Activated naive CD8-positive, alpha-beta T cell treated with anti-CD3 and anti-CD28 coated beads, Interleukin-2, amount 50 U/mL, for 16 hours (primary cell): ENCODE measurements around the gene SLC25A3.
"Not testable (repeated sequence)": the region's sequence is repeated elsewhere in the genome, so short reads cannot be mapped to it uniquely, and the experiment has no call there.

Experiments used
- DNase-seq: peaks from one replicate; pipeline ENCODE4 v3.0.0-alpha.2; 2020; ENCODE audit warnings: low read depth, low spot score

SLC25A3 gene

DNA sequence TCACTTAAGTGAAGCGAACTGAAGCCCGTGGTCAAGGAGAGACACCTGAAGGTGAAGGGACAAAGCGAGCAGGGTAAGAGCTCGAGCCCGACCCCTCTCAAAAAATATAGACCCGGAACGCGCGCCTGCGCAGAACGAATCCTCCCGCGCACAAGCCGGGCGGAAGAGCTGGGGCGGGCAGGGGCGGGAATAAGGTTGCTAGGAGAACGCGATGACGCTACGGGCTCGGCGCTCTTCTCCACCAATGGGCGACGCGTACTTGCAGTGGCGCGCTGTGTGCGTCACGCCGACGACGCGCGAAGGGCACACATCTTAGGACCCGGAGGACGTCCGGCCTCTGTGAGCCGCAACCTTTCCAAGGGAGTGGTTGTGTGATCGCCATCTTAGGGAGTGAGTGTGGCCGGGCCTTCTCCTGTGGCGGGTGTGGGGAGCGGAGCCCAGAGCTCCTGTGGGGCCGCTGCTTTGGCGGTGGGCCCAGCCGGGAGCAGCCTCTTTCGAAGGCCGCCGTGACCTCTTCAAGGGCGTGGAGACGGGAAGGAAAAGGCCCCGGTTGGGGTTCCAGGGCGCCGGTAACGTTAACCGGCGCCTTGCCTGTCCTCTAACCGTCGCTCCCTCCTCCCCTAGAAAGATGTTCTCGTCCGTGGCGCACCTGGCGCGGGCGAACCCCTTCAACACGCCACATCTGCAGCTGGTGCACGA is at the start of gene SLC25A3:
Gene SLC25A3 (plus strand): TSS at position 336 of the 699 bp plus-strand sequence. CDS start 293 bp downstream, at position 629.
- DNase-seq: peak; percentile 81

DNA sequence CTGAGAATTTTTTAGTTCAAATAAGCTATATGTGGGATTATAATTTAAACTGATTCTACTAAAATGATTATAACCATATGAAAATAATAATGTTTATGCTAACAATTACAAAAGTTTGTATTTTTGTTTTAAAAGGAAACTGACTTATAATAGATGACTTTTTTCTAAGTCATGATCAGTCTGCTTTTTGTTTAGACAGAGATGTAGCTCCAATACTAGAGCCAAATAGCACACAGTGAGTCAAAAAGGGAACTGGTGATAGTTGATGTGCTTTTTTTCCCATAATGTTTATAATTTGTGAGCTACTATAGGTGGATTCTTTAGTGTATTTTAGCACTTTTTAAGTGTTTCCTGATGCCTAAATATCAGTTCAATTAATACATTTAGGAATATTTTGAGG is 49.8 kb upstream of the SLC25A3 start:
- DNase-seq: no peak

DNA sequence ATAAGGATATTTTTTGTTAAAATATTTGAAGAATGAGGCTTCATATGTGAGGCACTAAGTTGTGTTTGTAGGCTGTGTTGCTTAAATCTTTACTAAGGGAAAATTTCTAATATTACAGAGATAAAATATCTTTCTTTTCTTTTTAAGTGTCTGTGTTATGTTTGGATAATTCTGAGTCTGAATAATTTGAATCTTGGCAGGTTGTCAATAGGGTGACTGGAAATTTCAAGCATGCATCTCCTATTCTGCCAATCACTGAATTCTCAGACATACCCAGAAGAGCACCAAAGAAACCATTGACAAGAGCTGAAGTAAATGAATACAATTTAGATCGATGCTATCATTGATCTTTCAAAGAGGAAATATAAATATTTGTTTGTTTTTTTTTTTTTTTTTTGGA is 48.7 kb upstream of the SLC25A3 start:
- DNase-seq: no peak

DNA sequence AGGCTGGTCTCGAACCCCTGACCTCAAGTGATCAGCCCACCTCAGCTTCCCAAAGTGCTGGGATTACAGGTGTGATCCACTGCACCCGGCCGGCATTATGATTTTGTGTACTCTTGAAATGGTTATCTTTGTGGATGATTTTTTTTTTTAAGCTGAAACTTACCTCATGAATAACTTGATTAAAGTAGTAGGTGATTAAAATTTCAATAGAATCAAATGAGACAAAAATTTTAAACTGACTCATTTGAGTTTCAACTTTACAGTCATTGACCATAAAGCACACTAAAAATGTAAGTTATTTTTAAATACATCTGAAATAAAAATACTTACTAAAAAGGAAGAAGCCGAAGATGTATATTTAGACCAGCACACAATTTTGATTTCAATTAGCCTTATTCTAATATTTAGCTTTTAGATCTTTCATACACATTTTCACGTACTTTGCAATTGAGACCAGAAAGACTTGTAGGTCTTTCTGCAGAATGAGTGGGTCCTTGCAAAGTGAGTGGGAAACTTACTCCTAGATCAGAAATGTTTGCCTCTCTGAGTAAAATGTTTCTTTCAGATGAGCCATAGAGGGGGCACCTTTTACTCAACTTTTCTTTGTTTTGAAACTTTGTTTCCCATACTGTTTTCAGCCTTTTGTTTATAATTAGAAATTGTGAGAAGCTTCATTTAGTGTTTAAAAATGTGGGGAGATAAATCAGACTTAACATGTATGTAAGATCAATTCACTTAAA is 43.9 kb upstream of the SLC25A3 start:
- DNase-seq: no peak

DNA sequence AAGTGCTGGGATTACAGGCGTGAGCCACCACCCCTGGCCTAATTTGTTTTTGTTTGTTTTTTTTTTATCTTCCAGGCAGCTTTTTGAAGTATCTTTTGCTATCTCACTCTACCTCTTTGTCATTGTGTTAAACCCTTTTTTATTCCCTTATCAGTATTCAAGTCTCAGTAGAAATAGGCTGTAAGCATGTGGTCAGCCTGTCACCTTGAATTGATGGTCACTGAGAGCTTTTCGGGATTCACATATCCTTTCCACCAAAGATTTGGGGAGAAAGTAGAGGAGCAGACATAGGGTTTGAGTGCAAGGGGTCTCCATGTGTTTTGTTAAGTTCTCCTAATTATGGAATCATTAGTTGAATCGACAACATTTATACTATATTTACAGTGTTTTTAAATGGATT is 41.7 kb upstream of the SLC25A3 start:
- no peak for DNase-seq

DNA sequence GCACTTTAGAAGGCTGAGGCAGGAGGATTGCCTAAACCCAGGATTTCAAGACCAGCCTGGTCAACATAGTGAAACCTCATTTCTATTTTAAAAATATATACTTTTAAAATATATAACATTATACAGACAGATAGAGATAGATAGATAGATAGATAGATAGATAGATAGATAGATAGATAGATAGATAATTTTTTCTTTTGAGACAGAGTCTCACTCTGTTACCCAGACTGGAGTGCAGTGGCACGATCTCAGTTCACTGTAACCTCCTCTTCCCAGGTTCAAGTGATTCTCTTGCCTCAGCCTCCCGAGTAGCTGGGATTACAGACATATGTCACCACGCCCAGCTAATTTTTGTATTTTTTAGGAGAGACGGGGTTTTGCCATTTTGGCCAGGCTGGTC is 35.4 kb upstream of the SLC25A3 start:
- not testable (repeated sequence) for DNase-seq

DNA sequence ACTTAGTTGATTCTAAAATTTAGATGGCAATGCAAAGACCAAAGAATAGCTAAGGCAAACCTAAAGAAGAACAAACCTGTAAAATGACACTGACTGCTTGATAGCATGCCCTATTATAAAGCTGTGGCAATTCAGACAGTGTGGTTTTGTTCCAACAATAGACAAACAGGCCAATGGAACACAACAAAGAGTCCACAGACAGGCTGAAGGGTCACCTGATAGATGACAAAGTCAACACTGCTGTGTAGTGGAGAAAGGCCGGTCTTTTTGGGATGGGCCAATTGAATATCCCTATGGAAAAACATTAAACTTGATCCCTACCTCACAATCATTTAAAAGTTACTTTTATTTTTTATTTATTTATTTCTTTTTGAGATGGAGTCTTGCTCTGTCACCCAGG is 33.8 kb upstream of the SLC25A3 start:
- DNase-seq: no peak

DNA sequence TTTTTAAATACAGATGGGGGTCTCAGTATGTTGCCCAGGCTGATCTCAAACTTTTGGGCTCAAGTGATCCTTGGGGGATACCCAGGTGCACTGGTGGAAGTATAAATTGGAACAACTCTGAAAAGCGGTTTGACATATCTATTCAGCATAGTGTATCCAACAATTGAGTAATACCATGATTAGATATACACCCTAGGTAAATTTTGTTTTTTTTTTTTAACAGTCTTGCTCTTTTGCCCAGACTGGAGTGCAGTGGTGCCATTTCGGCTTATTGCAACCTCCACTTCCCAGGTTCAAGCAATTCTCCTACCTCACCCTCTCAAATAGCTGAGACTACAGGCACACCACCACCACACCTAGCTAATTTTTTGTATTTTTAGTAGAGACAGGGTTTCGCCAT is 31.6 kb upstream of the SLC25A3 start:
- DNase-seq: no peak

DNA sequence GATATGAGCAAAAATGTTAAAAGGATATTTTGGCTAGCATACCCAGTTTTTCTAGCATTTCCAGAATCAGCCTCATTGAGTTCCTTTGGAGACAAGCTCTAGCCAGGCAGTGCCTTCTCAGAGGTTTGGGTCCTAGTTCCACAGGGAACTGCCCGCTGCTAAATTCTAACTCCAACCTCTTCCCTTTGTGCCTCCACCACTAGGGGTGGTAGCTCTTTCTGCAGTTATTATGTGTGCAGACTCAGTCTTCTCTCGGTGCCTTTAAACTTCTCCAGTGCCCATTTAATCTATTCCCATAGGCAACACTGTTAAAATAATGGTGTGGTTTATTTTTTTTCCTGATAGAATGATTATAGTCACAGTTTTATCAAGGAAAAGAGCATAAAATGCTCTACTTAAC is 21.5 kb upstream of the SLC25A3 start:
- DNase-seq: no peak

DNA sequence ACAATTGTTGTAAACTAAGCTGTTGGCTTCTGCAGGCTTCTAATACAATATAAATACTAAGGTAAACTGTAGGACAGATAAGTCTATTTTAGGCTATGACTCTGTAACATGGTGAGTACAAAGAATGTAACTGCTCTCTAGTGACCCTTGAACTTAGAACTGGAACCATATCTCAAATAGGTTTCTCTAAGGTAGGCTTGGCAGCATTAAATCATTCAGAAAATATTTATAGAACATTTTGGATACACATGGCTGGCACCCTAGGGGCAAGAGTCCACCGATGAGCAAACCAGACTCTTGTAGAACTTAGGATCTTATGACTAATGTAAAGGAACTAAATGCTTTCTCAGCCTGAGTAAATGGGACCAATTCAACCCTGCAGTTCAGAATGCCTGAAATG is 19.4 kb upstream of the SLC25A3 start:
- no peak for DNase-seq

DNA sequence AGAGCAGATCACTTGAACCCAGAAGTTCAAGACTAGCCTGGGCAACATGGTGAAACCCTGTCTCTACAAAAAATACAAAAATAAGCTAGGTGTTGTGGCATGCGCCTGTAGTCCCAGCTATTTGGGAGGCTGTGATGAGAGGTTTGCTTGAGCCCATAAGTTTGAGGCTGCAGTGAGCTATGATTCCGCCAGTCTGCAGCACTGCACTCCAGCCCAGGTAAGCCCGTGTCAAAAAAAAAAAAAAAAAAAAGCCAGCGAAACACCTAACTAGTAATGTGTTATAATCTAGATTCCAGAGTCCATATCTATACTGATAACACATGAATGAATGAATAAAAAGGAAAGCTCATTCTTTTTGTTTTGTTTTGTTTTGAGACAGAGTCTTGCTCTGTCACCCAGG is 18.5 kb upstream of the SLC25A3 start:
- no peak for DNase-seq

DNA sequence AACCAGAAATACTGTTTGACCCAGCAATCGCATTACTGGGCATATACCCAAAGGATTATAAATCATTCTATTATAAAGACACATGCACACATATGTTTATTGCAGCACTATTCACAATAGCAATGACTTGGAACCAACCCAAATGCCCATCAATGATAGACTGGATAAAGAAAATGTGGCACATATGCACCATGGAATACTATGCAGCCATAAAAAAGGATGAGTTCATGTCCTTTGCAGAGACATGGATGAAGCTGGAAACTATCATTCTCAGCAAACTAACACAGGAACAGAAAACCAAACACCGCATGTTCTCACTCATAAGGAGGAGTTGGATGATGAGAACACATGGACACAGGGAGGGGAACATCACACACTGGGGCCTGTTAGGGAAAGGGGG is 16.7 kb upstream of the SLC25A3 start:
- not testable (repeated sequence) for DNase-seq

DNA sequence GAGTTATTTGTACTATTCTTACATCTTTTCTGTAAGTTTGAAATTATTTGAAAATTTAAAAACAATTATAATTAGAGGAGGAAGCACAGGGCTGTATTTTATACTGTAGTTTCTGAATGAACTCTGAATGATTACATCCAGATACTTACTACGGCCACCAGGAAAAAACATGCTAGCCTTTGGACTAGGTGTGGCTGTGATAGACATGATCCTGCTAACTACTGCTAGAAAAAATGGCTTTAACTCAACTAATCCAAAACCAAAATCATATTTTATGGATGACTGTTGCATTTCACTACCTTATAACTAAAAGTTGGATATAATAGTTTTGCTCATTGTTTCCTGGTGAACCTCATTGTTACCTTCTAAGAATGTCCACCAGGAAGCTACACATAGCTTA is 15.1 kb upstream of the SLC25A3 start:
- no peak for DNase-seq

DNA sequence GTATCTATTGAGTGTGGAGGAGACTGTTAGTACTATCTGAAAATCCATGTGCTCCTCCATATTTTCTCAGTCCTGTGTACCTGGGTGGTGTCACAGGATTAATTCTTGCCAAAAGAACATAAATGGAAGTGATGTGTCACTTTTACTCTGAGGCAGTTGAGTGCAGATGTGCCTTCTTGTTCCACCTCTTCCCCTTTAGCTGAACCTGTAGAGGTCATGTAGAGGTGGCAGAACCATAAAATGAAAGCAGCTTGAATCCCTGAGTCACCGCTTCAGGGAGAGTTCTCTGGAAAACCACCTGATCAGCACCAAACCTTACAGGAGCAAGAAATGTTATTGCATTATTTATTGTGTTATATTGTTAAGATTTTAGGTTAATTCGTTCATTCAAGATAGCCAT is 14.7 kb upstream of the SLC25A3 start:
- DNase-seq: no peak

DNA sequence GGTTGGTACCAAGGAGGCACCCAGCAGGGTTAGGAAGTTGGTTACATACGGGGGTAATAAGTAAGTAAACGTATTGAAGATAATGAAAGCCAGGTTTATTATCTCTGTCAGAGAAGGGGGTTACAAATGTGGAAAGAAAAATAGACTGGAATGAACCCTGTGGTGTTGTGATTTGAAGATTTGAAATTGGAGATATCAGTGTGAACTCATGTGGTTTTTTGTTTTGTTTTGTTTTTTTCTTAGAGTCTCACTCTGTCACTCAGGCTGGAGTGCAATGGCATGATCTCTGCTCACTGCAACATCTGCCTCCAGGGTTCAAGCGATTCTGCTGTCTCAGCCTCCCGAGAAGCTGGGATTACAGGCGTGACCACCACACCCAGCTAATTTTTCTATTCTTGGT is 14.1 kb upstream of the SLC25A3 start:
- no peak for DNase-seq

DNA sequence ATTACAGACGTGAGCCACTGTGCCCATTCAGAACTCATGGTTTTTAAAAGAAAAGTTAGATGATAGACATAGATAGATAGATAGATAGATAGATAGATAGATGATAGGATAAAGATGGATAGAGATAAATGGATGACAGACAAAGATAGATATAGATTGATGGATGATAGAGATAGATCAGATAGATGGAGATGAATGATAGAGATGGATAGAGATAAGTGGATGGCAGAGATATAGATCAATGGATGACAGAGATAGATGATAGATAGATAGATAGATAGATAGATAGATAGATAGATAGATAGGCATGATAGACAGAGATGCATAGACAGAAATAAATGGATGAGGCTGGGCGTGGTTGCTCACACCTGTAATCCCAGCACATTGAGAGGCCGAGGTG is 13.7 kb upstream of the SLC25A3 start:
- DNase-seq: no peak

DNA sequence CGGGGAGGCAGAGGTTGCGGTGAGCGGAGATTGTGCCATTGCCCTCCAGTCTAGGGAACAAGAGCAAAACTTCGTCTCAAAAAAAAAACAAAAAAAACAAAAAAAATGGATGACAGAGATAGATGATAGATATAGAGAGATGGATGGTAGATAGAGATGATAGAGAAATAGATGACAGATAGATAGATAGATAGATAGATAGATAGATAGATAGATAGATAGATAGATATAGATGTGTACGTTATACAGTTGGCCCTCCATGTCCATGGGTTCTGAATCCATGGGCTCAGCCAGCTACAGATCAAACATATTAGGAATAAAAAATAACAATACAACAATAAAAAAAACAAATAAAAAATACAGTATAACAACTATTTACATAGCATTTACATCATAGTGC is 12.8 kb upstream of the SLC25A3 start:
- DNase-seq: no peak

DNA sequence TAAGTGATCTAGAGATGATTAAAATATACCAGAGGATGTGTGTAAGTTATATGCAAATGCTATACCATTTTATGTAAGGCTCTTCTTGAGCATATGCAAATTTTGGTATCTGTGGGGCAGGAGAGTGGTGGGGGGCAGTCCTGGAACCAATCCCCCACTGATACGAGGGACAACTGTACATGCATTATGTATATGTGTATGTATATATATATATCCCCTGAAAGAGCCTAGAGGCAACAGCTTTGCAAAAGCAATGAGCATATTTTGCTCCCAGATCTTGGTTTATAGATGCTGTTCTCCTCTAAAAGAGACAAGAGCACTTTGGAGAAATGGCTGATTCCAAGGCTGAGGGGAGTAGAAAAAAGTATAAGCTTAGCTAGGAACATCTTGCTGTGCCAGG is 12.4 kb upstream of the SLC25A3 start:
- DNase-seq: no peak

DNA sequence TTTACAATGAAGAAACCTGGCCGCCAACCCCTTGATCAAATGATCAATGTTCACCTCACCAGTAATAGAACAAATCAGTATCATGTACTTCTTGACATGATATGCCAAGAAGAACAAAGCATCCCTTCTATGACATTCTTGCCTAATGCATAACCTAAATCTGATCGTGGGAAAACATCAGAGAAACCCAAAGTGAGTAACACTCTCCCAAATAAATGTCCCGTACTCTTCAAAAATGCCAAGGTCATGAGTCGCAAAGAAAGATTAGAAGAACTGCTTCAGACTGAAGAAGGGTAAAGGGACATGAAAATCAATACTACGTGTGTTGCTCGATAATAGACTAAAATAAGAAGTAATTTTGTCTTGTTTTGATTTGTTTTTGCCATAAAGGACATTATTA is 11.4 kb upstream of the SLC25A3 start:
- no peak for DNase-seq

DNA sequence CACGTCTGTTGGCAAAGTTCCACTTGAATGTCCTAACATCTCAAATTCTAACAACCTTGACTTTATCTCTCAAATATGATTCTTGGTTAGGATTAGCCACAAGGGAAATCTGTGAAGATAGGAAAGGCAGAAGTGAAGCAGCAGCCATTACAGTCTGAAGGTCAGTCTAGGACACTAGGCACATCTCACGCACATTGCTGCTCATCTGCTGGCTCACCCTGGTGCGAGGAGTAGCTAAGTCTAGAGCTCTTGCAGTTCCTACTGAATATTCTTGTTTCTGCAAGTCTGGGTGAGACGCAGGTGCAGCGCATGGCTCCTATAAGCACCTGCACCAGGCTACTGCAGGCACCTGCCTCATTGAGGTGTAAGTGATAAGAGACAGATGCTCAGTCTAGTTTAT is 6.4 kb upstream of the SLC25A3 start:
- no peak for DNase-seq

DNA sequence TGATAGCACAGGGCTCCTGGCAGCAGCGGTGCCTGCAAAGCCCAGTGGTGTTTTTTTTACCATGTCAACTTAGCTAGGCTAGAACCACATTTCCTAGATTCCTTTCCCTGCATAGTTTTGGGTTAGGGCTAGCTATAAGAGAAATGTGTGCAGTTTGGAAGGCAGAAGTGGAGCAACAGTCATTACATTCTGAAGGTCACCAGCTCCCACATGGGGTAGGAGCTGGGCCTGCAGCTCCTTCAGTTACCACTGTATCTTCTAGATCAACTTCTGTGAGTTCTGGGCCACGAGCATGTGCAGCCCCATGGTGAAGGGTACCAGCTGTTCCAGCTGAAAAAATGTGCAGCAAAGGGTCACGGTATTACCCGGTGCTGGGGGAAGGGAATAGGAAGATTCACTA is 2.3 kb upstream of the SLC25A3 start:
- no peak for DNase-seq

DNA sequence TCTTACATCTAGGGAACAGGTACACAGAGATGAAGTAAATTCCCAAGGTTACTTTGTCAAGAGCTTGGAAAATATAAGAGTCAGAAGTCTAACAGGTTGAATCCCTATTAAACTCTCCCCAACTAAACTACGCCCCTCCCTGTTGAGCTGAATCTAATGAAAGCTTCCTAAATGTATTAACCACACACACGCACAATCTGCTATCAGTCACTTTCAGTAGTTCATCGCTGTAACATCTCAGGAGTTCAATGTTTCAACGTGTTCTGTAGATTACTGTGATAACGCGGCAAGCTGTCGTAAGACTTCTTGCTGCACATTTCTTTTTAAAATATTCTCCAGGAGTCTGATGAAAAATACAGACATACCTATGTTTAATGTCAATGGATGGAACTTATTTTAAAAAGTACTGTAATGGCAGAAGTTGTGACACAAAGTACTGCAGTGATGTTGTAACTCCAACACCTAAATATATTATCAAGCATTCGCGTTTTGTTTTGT is 612 bp upstream of the SLC25A3 start:
- no peak for DNase-seq
